H54 (cell line): ENCODE data around the gene KIF25.
"Not testable (repeated sequence)": the region's sequence is repeated elsewhere in the genome, so short reads cannot be mapped to it uniquely, and the experiment has no call there.

Experiments used
- DNase-seq: peaks from one replicate; pipeline ENCODE4 v3.0.0; 2011; ENCODE audit warnings: low spot score, mixed read lengths; ENCODE audit not compliant: insufficient read length
- FAIRE-seq: peaks from 3 replicates; lab custom pipeline; 2011; peaks lifted over from hg19 to GRCh38; lab: Jason Lieb, UNC
- POLR2A ChIP-seq: IDR thresholded peaks from 2 replicates; pipeline ENCODE4 v1.6.1; 2011; ENCODE audit warnings: low read depth, mild to moderate bottlenecking, low read length

KIF25 gene

DNA sequence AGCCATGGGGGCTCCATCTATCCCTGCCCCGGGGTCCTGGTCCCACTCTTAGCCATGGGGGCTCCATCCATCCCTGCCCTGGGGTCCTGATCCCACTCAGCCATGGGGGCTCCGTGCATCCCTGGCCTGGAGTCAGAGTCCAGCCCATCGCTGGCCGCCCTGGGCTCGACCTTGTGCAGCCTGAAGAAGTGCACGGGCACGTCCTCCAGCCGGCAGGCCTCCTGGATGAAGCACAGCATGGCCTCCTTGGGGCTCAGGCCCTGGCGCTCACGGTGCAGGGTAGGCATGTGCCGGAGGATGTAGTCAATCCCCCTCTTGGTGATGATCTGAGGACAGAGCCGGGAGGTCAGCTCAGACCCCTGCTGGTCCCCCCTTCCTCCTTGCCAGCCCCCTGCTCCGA lies 66.0 kb downstream of the KIF25 start:
- FAIRE-seq (no peak), DNase-seq (no peak)
- no peak for TF ChIP-seq POLR2A

DNA sequence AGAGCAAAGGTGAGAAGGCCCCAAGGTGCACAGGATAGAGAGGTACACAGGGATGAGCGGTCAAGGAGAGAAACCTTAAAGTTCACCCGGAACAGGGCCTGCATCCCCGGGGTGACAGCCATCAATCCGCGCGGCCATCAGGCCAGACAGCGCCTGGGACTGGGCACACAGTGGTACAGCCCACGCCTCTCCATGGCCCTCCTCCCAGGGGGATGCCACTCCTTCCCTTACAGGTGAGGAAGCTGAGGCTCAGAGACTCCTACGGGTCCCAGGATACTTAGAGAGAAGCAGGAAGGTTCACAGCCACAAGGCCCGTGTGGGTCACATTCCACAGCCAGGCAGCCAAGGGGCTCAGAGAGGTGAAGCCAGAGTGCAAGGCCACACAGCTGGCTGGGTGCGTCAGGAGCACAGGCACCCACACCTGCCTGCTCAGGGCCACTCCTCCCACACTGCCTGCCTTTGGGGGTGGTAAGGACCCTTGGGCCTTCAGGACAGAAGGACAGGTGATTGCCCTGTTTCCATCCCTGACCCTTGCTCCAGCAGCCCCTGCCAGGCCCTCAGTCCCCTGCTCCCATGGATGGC lies 66.8 kb downstream of the KIF25 start:
- no peak for DNase-seq
- TF ChIP-seq POLR2A, result no peak
- no peak for FAIRE-seq

DNA sequence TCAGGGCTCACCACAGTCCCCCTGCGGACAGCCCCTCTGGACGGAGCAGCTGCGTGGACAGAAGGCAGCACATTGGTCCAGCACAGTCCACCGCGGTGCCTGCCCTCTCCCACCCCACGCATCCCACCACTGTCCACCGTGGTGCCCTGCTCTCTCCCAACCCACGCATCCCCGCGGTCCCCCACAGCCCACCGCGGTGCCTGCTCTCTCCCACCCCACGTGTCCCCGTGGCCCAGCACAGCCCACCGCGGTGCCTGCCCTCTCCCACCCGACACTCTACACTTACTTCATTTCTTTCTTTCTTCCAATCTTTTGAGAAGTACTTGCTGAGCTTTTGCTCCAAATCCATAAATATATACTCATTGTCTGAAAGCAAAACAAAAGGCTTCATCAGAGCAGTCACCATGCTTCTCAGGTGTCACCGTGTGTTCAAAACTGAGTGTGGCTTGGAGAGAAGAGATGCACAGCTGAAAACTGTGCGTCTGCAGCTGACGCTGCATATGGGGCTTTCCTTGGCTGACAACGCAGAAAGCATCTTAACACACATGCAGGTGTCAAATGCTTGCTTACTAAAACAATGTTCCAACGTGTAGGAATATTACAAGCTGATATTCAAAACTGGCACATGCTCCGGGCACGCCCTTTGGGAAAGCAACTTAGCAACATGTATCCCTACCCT lies 69.7 kb downstream of the KIF25 start:
- no peak for TF ChIP-seq POLR2A
- no peak for DNase-seq
- FAIRE-seq, result no peak

GRCh38 chr6:168070804-168071203 lies 73.3 kb downstream of the KIF25 start:
- TF ChIP-seq POLR2A, result no peak
- FAIRE-seq (no peak), DNase-seq (no peak)

- no peak for DNase-seq
- FAIRE-seq, result no peak
- TF ChIP-seq POLR2A, result no peak
Measured at GRCh38 chr6:168071620-168072019, 74.1 kb downstream of the KIF25 start.

GRCh38 chr6:168072261-168072660 lies 74.8 kb downstream of the KIF25 start:
- FAIRE-seq (no peak), DNase-seq (no peak)
- TF ChIP-seq POLR2A, result no peak

- no peak for TF ChIP-seq POLR2A
- DNase-seq, result no peak
- no peak for FAIRE-seq
Measured at GRCh38 chr6:168072730-168073129, 75.3 kb downstream of the KIF25 start.

DNA sequence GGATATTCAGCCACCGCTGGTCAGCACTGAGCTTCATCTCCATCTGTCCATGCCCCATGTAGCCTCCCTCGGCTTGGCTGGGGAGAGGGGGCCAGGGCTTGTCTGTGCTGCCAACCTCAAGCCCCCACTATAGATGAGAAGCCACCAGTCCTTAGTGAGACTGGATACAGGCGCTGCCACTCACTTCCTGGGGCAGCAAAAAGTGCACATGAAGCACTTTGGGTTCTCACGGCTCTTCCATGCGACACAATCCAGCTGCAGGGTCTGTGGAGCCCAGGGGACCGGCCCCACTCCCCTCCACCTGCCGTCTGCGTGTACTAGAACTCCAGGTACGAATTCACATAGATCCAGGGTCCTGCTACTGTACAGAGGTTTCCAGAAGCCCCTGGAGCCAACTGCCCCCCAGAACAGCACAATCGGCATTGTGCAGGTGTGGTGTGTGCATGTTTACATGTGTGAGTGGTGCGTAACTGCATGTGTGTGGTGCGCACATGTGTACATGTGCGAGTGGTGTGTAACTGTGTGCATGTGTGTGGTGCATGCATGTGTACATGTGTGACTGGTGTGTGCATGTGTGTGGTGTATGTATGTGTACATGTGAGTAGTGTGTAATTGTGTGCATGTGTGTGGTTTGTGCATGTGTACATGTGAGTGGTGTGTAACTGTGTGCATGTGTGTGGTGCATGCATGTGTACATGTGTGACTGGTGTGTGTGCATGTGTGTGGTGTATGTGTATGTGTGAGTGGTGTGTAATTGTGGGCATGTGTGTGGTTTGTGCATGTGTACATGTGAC lies 76.7 kb downstream of the KIF25 start:
- TF ChIP-seq POLR2A, result no peak
- no peak for FAIRE-seq

GRCh38 chr6:168075216-168075615 lies 77.7 kb downstream of the KIF25 start:
- TF ChIP-seq POLR2A, result no peak
- FAIRE-seq (no peak), DNase-seq (no peak)

More for the DNA sequence above, 76.7 kb downstream of the KIF25 start:
- no peak for DNase-seq

- no peak for FAIRE-seq
- TF ChIP-seq POLR2A, result no peak
- DNase-seq, result no peak
Measured at GRCh38 chr6:168075787-168076202, 78.3 kb downstream of the KIF25 start.

DNA sequence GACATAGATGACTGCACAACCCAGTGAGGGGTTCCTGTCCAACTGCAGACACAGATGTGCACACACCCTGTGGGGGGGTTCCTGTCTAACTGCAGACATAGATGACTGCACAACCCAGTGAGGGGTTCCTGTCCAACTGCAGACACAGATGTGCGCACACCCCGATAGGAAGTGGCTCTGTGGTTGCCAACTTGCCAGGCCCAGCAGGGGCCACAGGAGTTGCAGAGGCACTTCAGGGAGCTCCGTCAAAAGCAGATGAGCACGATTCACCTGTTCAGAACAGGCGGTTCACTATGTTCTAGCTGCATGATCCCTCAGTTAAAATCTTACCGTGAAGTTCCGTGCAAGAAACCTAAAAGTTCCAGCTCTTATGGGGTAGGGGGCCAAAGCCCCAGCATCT lies 79.9 kb downstream of the KIF25 start:
- not testable (repeated sequence) for FAIRE-seq, DNase-seq

DNA sequence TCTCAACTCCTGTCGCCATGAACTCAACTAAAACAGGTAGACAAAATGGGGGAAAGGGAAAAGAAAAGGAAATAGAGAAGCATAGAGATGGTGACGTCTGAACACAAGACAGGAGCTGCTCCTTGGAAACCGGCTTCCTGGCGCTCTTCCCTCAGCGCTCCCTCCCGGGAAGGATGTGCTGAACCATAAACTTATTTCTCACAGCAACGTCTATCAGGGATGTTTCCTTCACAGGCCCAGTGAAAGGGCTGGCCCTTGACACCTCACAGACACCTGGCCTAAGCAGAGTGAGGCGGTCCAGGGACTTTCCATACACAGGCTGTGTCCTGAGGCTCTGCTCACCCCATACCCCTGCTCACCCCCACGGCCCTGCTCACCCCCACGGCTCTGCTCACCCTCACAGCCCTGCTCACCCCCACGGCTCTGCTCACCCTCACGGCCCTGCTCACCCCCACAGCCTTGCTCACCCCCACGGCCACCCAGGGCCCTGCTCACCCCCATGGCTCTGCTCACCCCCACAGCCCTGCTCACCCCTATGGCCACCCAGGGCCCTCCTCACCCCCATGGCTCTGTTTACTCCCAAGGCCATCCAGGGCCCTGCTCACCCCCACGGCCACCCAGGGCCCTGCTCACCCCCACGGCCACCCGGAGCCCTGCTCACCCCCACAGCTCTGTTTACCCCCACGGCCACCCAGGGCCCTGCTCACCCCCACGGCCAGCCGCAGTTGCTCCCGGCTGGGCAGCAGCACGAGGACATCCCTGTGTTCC lies 80.9 kb downstream of the KIF25 start:
- no peak for DNase-seq
- no peak for TF ChIP-seq POLR2A
- FAIRE-seq, result no peak

GRCh38 chr6:168078943-168079405 lies 81.5 kb downstream of the KIF25 start, which contains the start of gene FRMD1:
Gene FRMD1 (minus strand): TSS chr6:168079212. CDS start chr6:168079094, 118 bp downstream.
- no peak for DNase-seq
- TF ChIP-seq POLR2A, result no peak
- FAIRE-seq, result no peak

DNA sequence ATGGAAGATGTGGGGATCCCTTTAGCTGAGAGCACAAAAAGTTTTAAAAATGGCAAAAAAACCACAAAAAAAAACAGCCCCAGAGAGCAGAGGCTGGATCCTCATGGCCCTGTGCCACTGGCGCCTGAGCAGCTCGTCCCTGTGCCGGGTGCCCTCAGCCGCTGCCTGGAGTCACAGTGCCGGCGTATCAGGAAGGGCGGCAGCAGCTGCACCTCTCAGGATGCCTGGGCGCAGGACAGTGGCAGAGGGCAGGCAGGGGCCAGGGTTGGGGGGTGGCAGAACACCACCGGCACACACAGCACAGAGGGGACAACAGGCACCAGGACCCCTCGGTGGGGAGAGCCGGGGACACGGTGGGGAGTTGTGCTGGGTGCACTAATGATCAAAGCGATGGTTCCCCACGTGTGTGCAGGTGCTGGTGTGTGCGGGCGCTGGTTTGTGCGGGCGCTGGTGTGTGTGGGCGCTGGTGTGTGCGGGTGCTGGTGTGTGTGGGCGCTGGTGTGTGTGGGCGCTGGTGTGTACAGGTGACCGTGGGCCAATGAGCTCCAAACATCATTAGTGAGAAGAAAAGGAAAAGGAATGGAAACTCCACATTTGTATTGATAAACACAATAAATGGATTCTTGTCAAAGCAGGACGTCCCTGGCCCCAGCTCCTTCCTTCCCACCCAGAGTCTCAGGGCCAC lies 83.1 kb downstream of the KIF25 start:
- FAIRE-seq, result no peak
- TF ChIP-seq POLR2A, result no peak
- no peak for DNase-seq
